ENCODE results near the gene WNK1.
"Not testable (repeated sequence)": the region's sequence is repeated elsewhere in the genome, so short reads cannot be mapped to it uniquely, and the experiment has no call there.

WNK1 gene

GRCh38 chr12:749751-750270 lies 2.6 kb upstream of the WNK1 start:
- no peak for DNase-seq (ENCODE audit: low read depth in 2 of 2)

- DNase-seq (ENCODE audit: low read depth in 2 of 2): no peak
Observed at GRCh38 chr12:750366-751191, 1.8 kb upstream of the WNK1 start.

GRCh38 chr12:751192-751998 lies 984 bp upstream of the WNK1 start:
- peak; percentile 67 to 74 for DNase-seq (ENCODE audit: low read depth in 2 of 2)

GRCh38 chr12:752695-753610 lies 574 bp downstream of the WNK1 start:
- peak in 1 of 2 donors; percentile 3 for DNase-seq (ENCODE audit: low read depth in 2 of 2)

GRCh38 chr12:753611-754472 lies 1.5 kb downstream of the WNK1 start:
- DNase-seq (ENCODE audit: low read depth in 2 of 2): peak in 1 of 2 donors; percentile 4

- DNase-seq (ENCODE audit: low read depth in 2 of 2): no peak
Observed at GRCh38 chr12:754473-754820, 2.1 kb downstream of the WNK1 start.

- no peak for DNase-seq (ENCODE audit: low read depth in 2 of 2)
Observed at GRCh38 chr12:754851-755562, 2.6 kb downstream of the WNK1 start.

DNA sequence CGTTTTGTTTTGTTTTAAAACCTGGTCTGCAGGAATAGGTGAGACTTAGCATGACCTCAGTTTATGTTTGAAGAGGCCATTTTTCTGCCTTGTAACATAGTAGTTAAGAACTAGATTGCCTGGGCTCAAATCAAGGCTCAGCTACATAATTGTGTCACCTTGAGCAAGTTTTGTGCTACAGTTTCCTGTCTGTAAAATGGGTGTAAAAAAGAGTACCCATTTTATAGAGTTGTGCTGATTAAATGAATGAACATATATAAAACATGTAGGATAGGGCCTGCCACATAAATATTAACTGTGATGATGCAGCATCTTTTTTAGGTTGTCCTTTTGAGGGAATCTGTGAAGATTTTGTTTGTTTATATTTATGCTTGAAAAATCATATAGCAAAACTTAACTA lies 7.2 kb downstream of the WNK1 start:
- DNase-seq (ENCODE audit: low read depth in 2 of 2): no peak

DNA sequence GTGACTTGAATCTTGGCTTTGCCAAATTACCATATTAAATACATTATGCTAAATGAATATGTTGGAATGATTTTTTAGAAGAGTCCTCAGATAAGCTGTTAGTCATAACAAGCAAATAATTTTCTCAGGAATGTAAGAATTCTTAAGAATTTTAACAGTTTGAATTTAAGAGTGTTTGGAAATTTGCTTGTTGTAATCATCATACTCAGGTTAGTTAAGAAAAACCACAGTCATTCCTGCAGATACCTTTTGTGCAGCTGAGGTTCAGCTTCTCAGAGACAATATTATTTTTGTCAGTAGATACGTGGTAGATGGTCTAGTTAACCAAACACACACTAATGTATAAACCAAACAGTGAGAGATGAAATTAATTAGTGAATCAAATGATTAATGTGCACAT lies 8.9 kb downstream of the WNK1 start:
- no peak for DNase-seq (ENCODE audit: low read depth in 2 of 2)

DNA sequence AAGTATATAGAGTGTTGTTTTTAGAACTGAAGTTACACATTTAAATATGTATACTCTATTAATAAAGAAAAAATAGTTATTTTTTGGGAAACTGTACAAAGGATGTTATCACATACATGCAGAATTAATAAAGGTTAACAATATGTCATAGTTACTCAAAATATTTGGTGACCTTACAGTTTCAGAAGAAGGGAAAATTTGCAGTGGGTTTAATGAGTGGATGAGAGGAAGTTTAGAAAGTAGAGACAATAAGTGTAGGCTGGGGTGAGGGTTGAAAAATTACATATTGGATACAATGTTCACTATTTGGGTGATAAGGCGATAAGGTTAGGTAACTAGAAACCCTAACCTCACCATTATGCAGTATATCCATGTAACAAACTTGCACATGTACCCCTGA lies 13.5 kb downstream of the WNK1 start:
- DNase-seq (ENCODE audit: low read depth in 2 of 2): no peak

- DNase-seq (ENCODE audit: low read depth in 2 of 2): no peak
Observed at GRCh38 chr12:768434-768833, 16.1 kb downstream of the WNK1 start.

GRCh38 chr12:770479-770878 lies 18.1 kb downstream of the WNK1 start:
- DNase-seq (ENCODE audit: low read depth in 2 of 2): no peak

GRCh38 chr12:772056-772697 lies 19.8 kb downstream of the WNK1 start:
- no peak for DNase-seq (ENCODE audit: low read depth in 2 of 2)

DNA sequence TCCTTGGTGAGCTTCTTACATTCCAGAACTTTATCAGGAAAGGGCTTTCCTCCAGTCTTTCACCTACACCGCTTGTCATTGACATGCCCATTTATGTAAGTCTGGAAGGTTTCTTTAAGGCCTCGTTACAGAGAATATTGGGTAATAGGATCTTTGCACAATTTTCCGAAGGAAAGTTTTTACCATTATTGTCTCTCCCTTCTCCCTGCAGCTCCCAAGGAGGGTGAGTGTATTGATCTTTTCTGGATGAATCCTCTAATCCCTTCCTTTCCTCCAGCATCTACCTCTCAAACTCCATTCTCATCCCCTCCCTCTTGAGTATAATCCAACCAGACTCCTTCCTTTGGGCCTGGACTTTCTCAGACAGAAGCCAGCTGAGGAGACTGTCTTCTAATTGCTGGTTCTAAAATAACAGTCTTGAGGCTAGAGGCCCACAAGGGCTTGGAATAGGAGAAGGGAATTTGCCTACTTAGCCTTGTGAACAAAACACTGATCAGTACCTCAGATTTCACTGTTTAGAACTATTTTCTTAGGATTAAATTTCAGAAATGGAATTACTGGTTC lies 21.8 kb downstream of the WNK1 start:
- DNase-seq (ENCODE audit: low read depth in 2 of 2): no peak

DNA sequence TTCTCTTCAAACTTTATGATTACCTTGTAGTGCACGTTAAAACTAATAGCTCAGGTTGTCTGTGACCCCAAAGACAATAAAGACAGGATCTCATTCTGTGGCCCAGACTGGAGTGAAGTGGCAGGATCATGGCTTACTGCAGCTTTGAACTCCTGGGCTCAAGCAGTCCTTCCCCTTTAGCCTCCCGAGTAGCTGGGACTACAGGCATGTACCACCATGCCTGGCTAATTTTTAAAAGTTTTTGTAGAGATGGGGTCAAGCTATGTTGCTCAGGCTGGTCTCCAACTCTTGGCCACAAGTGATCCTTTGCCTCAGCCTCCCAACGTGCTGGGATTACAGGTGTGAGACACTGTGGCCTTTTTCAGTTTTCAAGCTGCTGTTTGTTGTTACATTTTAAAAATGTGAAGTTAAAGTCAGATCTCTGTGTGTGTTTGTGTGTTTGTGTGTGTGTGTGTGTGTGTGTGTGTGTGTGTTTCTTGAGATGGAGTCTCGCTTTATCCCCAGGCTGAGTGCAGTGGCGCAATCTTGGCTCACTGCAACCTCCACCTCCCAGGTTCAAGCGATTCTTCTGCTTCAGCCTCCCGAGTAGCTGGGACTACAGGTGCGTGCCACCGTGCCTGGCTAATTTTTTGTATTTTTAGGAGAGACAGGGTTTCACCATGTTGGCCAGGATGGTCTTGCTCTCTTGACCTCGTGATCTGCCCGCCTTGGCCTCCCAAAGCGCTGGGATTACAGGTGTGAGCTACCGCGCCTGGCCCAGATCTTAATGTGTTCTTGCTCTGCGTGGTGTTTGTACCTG lies 23.8 kb downstream of the WNK1 start:
- DNase-seq (ENCODE audit: low read depth in 2 of 2): not testable (repeated sequence)

GRCh38 chr12:776772-777373 lies 24.5 kb downstream of the WNK1 start:
- not testable (repeated sequence) for DNase-seq (ENCODE audit: low read depth in 2 of 2)

- no peak for DNase-seq (ENCODE audit: low read depth in 2 of 2)
Observed at GRCh38 chr12:777550-778047, 25.2 kb downstream of the WNK1 start.

GRCh38 chr12:778615-779014 lies 26.2 kb downstream of the WNK1 start:
- no peak for DNase-seq (ENCODE audit: low read depth in 2 of 2)

Data from stimulated activated CD8-positive, alpha-beta memory T cell treated with anti-CD3 and anti-CD28 coated beads, Interleukin-15, amount 100 ng/mL, for 4 hours (primary cell).